OCI-LY1 (cell line): Measurements from ENCODE around the gene MYO1E.

ENCODE experiments used
- H2AFZ ChIP-seq: fragments of 200-600 bp; sonication (generic), shearing (Covaris generic); 2 replicates; pipeline ENCODE4 v1.6.0; 2014; ENCODE audit warnings: antibody characterized with exemption, mild to moderate bottlenecking, low read length
- H3F3A ChIP-seq: fragments of 200-600 bp; sonication (generic), shearing (Covaris generic); 2 replicates; pipeline ENCODE4 v1.6.0; 2014; ENCODE audit warnings: mild to moderate bottlenecking, antibody characterized with exemption, low read length, moderate library complexity; ENCODE audit not compliant: insufficient read depth
- H3K27ac ChIP-seq: fragments of 200-600 bp; sonication (generic); 2 replicates; pipeline ENCODE4 v1.5.1; 2014; ENCODE audit warnings: low read length, mixed run types, mild to moderate bottlenecking, low read depth; ENCODE audit not compliant: poor library complexity, severe bottlenecking
- H3K27me3 ChIP-seq: fragments of 200-600 bp; sonication (generic); 2 replicates; pipeline ENCODE4 v1.6.0; 2014; ENCODE audit warnings: antibody characterized with exemption, mild to moderate bottlenecking, low read length, moderate library complexity; ENCODE audit not compliant: insufficient read depth
- H3K36me3 ChIP-seq: fragments of 200-600 bp; sonication (generic); 2 replicates; pipeline ENCODE4 v1.6.1; 2014; ENCODE audit warnings: mild to moderate bottlenecking, antibody characterized with exemption, low read length, moderate library complexity, mixed read lengths; ENCODE audit not compliant: insufficient read depth
- H3K4me1 ChIP-seq: fragments of 200-600 bp; sonication (generic); 2 replicates; pipeline ENCODE4 v1.5.1; 2014; ENCODE audit warnings: mild to moderate bottlenecking, low read length, moderate library complexity; ENCODE audit not compliant: insufficient read depth, severe bottlenecking
- H3K4me2 ChIP-seq: fragments of 200-600 bp; sonication (generic), shearing (Covaris generic); 2 replicates; pipeline ENCODE4 v1.6.1; 2014; ENCODE audit warnings: low read length
- H3K4me3 ChIP-seq: fragments of 200-600 bp; sonication (generic); 2 replicates; pipeline ENCODE4 v1.5.1; 2014; ENCODE audit warnings: low read length, low read depth, mild to moderate bottlenecking, mixed read lengths; ENCODE audit not compliant: poor library complexity, severe bottlenecking
- H3K79me2 ChIP-seq: fragments of 200-600 bp; shearing (Covaris generic); 2 replicates; pipeline ENCODE4 v1.6.1; 2016; ENCODE audit warnings: mixed run types, low read length, mixed read lengths; ENCODE audit not compliant: insufficient read depth
- H3K9ac ChIP-seq: fragments of 200-600 bp; sonication (generic), shearing (Covaris generic); 2 replicates; pipeline ENCODE4 v1.6.1; 2014; ENCODE audit warnings: mild to moderate bottlenecking, low read length, mixed read lengths
- H3K9me2 ChIP-seq: fragments of 200-600 bp; sonication (generic), shearing (Covaris generic); 2 replicates; pipeline ENCODE4 v1.6.1; 2014; ENCODE audit warnings: low read depth, mild to moderate bottlenecking, low read length, mixed read lengths
- H3K9me3 ChIP-seq: fragments of 200-600 bp; shearing (Covaris generic); 2 replicates; pipeline ENCODE4 v1.6.1; 2014; ENCODE audit warnings: low read length, mixed read lengths
- H4K20me1 ChIP-seq: fragments of 200-600 bp; sonication (generic), shearing (Covaris generic); 2 replicates; pipeline ENCODE4 v1.6.0; 2016; ENCODE audit warnings: mild to moderate bottlenecking, low read length; ENCODE audit not compliant: insufficient read depth
- CTCF ChIP-seq: fragments of 200-600 bp; sonication (generic), shearing (Covaris generic); IDR thresholded peaks from 2 replicates; pipeline ENCODE4 v1.5.1; 2017; ENCODE audit warnings: mild to moderate bottlenecking, antibody characterized with exemption, low read length, moderate library complexity, mixed read lengths
- EZH2 ChIP-seq: fragments of 200-600 bp; sonication (generic), shearing (Covaris generic); IDR thresholded peaks from 2 replicates; pipeline ENCODE4 v1.8.0; 2017; ENCODE audit warnings: borderline replicate concordance, mixed run types, mild to moderate bottlenecking, antibody characterized with exemption, low read length, moderate library complexity, mixed read lengths

Gene MYO1E

GRCh38 chr15:59157396-59157795 is 215.3 kb downstream of the MYO1E start:
- peak overlapping the region; percentile 94 for H3K27ac ChIP-seq
- no peaks in the 10 kb centered on the region for H3K79me2 ChIP-seq
- no peaks in the 10 kb centered on the region for H4K20me1 ChIP-seq
- H2AFZ ChIP-seq, result no peak overlapping the region
- no peaks in the 10 kb centered on the region for H3K9me2 ChIP-seq
- no peaks in the 10 kb centered on the region for H3F3A ChIP-seq
- no peaks in the 10 kb centered on the region for H3K27me3 ChIP-seq
- no peaks in the 10 kb centered on the region for H3K9me3 ChIP-seq
- TF ChIP-seq EZH2 (no peak), CTCF (no peak)
- H3K4me3 ChIP-seq, result no peak overlapping the region
- H3K9ac ChIP-seq, result no peak overlapping the region
- H3K4me1 ChIP-seq, result peaks cover 42% of the 10 kb centered on the region
- H3K36me3 ChIP-seq, result peaks cover 71% of the 10 kb centered on the region
- no peak overlapping the region for H3K4me2 ChIP-seq

GRCh38 chr15:59155431-59155830 is 217.2 kb downstream of the MYO1E start:
- Histone ChIP-seq H3K36me3 (peaks cover 82% of the 10 kb centered on the region), H3K4me2 (no peak overlapping the region), H3K27me3 (no peaks in the 10 kb centered on the region), H4K20me1 (no peaks in the 10 kb centered on the region), H3K9ac (no peak overlapping the region), H3K9me2 (no peaks in the 10 kb centered on the region), H3K9me3 (no peaks in the 10 kb centered on the region), H3K79me2 (no peaks in the 10 kb centered on the region), H3F3A (no peaks in the 10 kb centered on the region), H3K4me1 (peaks cover 29% of the 10 kb centered on the region), H3K4me3 (no peak overlapping the region), H3K27ac (peak overlapping the region; percentile 26), H2AFZ (no peak overlapping the region)
- no peak for TF ChIP-seq CTCF
- no peak for TF ChIP-seq EZH2

- no peak for TF ChIP-seq EZH2
- TF ChIP-seq CTCF, result no peak
- H3K79me2 ChIP-seq, result no peaks in the 10 kb centered on the region
- H3K4me3 ChIP-seq, result no peak overlapping the region
- no peak overlapping the region for H3K9ac ChIP-seq
- H3K36me3 ChIP-seq, result peaks cover 88% of the 10 kb centered on the region
- no peak overlapping the region for H3K4me2 ChIP-seq
- no peaks in the 10 kb centered on the region for H3F3A ChIP-seq
- peaks cover 19% of the 10 kb centered on the region for H3K4me1 ChIP-seq
- H3K27me3 ChIP-seq, result no peaks in the 10 kb centered on the region
- no peak overlapping the region for H2AFZ ChIP-seq
- H3K9me3 ChIP-seq, result no peaks in the 10 kb centered on the region
- no peaks in the 10 kb centered on the region for H3K9me2 ChIP-seq
- H4K20me1 ChIP-seq, result no peaks in the 10 kb centered on the region
- no peak overlapping the region for H3K27ac ChIP-seq
Measured at GRCh38 chr15:59154243-59154642, 218.4 kb downstream of the MYO1E start.
